HG03354 (cell line): Measurements from ENCODE around the gene SPECC1.
A peak's percentile ranks its signal among the peaks of the same experiment; 100 is the strongest.
"Not testable (repeated sequence)": the region's sequence is repeated elsewhere in the genome, so short reads cannot be mapped to it uniquely, and the experiment has no call there.

Experiments used
- ATAC-seq: cut with Tn5 transposase; IDR thresholded peaks from one replicate; pipeline ENCODE4 v1.9.1; 2021; ENCODE audit warnings: mild to moderate bottlenecking; ENCODE audit not compliant: unreplicated experiment, poor library complexity, severe bottlenecking

SPECC1 gene

GRCh38 chr17:20059728-20060188, 50.6 kb downstream of the SPECC1 start:
- peak; percentile 65 for ATAC-seq

- peak; percentile 54 for ATAC-seq
Measured at GRCh38 chr17:20063665-20064648, 54.8 kb downstream of the SPECC1 start.

GRCh38 chr17:20066253-20066652, 57.1 kb downstream of the SPECC1 start:
- no peak for ATAC-seq

DNA sequence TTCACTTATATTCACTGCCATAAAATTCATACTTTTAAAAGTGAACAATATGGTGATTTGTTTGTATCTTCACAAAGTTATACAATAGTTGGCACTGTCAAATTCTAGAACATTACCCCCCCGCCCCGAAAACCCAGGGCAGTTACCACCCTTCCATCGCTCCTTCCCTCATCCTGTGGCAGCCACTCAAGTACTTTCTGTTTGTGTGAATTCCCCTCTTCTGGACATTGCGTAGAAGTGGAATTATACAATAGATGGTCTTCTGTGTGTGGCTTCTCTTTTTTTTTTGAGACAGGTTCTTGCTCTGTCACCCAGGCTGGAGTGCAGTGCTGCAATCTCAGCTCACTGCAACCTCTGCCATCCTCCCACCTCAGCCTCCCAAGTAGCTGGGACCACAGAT, 58.6 kb downstream of the SPECC1 start:
- no peak for ATAC-seq

DNA sequence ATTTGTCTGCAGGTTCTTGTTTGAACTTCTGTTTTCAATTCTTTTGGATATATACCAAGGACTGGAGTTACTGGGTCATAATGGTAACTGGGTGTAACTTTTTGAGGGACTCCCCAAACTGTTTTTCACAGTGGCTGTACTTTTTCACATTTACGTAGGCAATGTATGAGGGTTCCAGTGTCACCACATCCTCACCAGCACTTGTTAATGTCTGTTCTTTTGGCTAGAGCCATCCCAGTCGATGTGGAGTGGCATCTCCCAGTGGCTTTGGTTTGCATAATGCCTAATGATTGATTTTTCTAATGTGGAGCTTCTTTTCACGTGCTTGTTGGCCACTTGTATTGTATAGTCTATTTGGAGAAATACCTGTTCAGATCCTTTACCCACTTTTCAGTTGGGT, 59.3 kb downstream of the SPECC1 start:
- ATAC-seq, result no peak

DNA sequence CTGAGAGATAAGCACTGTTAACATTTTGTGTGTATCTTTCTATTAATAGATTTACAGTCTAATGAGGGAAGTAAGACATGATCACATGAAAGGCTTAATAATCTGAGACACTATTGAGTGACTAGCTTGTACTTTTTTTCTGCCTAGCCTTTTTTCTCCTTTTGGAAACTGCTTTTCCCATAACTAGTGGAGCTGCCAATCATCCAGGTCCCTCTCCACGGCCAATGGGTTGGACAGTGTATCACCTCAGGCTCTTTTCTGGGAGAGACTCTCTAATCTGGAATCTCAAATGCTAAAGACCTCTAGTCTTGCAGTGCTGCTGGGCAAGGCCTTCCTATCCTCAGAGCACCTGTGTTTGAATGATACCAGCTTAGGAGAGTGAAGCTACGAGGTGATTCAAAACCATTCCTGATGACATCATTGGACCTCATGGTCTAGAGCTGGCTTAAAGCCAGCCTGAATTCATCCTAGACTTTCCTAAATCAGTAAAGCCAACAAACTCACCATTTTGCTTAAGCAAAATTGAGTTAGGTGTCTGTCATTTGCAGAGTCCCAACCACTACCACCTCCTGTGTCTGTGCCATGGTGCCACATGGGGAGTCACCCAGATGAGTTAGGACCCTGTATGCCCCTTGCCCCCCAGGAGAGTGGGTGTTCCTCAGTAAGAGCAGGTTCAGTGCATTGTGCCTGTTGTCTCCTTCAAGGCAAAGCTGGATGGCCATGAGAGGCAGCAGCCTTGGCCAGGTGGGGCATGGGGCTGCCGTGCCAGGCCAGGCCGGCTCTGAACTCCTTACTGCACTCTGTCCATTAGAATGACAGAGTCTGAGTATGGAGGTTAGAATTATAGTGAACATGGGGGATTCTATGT, 62.9 kb downstream of the SPECC1 start:
- ATAC-seq, result no peak

DNA sequence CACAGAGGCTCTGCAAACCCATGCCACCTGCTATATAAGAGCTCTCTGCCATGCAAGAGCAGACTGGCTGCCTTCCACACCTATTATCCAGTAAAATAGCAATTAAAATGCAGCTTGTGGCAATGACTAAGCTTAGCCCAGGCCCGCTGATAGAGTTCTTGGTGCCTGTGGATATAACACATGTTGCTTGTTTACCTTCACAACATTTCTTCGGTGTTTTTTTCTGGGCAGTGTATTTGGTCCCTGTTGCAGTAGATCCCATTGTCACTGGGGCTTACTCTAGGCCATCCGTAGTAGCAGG, 63.5 kb downstream of the SPECC1 start:
- ATAC-seq, result no peak

- ATAC-seq, result peak; percentile 51
Measured at GRCh38 chr17:20073055-20073979, 64.2 kb downstream of the SPECC1 start.

DNA sequence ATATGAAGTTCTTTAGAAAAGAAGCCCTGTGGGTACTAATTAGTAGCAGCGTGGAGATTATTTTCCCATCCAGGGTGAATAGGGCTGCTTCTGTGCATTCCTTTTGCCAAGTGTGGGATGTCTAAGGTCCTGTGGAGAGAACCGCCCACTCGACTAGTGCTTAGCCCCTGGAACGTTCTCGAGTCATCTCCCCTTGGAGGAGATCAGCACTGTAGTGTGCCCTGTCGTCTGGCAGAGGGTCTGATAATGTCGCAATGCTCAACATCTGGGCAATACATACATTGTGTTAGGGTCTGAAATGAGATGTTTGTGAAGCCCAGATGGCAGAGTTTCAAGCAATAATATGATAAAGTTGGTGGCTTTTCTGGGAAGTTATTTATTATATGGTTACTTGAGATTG, 64.8 kb downstream of the SPECC1 start:
- no peak for ATAC-seq

DNA sequence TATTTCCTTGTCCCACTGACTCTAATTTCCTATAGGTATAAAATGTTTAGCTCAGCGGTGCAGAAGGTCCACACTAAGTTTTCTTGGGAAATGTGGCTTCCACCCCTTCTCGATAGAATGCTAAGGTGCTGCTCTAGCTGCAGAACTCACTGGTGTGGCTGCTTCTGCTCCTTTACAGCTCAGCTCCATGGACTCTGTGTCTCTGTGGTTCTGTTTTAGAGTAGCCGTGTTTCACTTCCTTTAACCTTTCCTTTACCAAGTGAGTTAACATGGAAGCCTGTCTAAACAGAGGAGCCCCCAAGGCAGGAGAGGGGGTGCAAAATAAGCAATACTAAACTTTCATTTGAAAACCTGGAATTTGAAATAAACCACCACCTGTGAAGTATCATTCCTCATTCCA, 65.3 kb downstream of the SPECC1 start:
- no peak for ATAC-seq

DNA sequence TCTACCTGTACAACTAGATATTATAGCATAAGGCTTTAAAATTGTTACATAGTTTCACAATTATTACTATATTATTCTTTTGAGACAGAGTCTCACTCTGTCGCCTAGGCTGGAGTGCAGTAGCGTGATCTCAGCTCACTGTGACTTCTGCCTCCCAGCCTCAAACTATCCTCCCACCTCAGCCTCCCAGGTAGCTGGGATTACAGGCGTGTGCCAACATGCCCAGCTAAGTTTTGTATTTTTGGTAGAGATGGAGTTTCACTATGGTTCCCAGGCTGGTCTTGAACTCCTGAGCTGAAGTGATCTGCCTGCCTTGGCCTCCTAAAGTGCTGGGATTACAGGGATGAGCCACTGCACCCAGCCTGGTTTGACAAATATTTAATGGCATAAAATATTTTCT, 67.0 kb downstream of the SPECC1 start:
- not testable (repeated sequence) for ATAC-seq

DNA sequence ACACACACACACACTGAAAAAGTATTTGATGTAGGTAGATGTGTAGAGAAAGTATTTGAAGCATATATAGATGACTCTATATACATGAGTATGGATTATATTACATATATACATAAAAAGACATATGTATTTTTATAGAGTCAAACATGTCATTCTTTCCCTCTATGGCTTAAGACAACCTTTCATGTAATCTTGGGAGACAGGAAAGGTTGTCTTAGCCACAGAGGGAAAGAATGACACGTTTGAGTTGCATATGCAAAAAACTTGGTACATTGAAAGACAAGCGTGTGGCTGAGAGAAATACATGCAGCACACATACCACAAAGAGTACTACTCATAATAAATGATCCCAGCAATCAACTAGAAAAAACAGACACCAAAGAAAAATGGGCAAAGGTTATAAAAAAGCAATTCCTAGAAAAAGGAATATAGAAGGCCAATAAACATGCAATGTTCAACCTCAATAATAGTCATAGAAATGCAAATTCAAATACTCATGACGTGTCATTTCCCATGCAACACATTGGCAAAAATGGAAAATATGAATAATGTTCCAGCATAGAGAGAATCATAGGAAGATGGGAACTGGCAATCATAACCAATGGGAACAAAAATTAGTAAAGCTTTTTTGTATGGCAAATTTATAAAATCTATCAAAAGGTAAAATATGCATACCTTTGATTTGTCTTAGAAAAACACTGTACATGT, 69.0 kb downstream of the SPECC1 start:
- no peak for ATAC-seq

DNA sequence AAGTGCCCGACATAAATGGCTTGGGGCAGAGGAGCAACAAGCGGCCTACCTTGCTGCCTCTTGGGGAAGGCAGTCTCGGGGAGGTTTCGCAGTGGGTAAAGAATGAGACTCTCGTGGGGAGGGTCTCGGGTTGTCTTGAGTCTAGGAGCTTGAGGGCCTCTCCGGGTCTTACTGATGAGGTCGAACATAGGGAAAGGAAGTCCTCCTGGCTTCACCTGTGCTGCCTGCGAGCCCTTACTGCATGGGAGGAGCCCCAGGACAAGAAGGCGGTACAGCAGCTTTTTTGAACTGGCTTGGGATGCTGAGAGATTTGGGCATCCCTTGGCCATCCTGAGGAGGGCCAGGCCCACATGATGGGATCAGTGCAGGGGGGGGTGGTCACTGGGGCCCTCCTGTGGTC, 71.4 kb downstream of the SPECC1 start:
- no peak for ATAC-seq

DNA sequence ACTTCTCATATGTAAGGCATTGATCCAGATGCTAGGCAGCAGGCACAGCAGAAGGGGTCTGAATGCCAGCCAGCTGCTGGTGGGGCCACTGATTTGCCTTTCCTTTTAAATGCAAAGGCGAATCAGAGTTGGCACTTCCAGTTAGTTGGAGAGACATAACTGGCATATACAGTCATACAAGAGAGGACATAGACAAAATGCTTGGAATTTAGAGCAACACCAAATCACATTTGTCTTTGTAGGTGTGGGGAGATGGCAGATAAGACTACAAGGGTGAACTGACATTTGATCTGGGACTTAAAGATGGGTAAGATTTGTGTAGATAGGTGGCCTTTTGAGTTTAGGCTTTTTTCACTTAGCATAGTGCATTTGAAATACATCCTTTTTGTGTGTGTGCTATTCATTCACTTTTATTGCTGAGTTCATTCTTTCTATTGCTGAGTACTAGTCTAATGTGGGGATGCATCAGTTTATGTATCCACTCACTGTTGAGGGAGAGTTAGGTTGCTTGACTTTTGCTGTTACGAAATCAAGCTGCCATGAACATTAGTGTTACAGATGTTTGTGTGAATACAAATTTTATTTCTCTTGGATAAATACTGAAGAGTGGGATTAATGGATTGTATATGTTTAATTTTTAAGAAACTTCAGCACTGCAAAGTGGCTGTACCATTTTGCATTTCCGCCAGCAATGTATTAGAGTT, 74.1 kb downstream of the SPECC1 start:
- no peak for ATAC-seq

GRCh38 chr17:20084621-20085282, 75.6 kb downstream of the SPECC1 start:
- no peak for ATAC-seq

DNA sequence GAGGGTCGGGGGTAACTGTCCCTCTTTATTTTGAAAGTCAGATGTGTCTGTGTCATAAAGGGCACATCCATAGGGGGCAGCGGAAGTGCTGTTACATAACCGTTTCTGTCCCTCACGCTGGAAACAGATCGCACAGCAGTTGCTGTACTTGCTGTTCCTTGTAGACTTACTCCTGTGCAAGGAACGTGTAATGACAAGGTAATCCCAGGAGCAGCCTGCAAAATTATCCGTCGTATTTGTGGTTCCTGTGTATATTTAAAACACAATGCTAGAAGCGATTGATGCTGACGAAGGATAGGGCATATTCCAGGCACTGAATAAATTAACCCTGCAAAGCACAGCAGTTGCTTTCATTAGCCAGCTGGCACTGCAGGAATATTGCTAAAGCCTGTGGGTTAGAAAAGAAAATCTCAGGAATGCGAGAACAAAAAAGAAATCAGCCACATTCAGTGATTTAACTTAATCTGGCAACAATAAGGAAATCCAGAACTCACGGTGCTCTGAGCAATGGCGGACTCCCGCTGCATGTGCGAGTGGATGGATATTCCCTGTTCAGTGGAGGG, 76.2 kb downstream of the SPECC1 start:
- ATAC-seq, result no peak

GRCh38 chr17:20086416-20087076, 77.4 kb downstream of the SPECC1 start:
- ATAC-seq, result no peak
